BJ (cell line): ENCODE data around the gene EIF3A. TPM values are rescaled to one million over a fixed set of nuclear protein-coding genes. Genes with fewer than 3 reads are reported as not detected.

Experiments
- CTCF ChIA-PET: fragments of 350-600 bp; formaldehyde crosslinking; extraction: SDS; loops from one replicate; lab custom pipeline; 2021; ENCODE audit warnings: antibody characterized with exemption, inconsistent platforms; lab: Yijun Ruan, JAX
- POLR2A ChIA-PET: fragments of 300-600 bp; sonication (Branson Sonifier 250); formaldehyde crosslinking; extraction: SDS; loops from one replicate; lab custom pipeline; 2021; ENCODE audit warnings: antibody characterized with exemption; lab: Charles Lee
- DNase-seq: peaks from one replicate; pipeline ENCODE4 v3.0.0-alpha.2; 2011; ENCODE audit warnings: low read depth
- H3K27me3 ChIP-seq: 2 replicates; pipeline ENCODE4 v1.6.0; 2011; ENCODE audit warnings: low read length; ENCODE audit not compliant: control insufficient read depth, insufficient read depth
- H3K36me3 ChIP-seq: 2 replicates; pipeline ENCODE4 v1.5.1; 2011; ENCODE audit warnings: low read length; ENCODE audit not compliant: control insufficient read depth, insufficient read depth
- H3K4me3 ChIP-seq: 2 replicates; pipeline ENCODE4 v1.5.1; 2011; ENCODE audit warnings: low read depth, mild to moderate bottlenecking, control low read depth, low read length
- CTCF ChIP-seq: IDR thresholded peaks from 2 replicates; pipeline ENCODE4 v1.5.1; 2011; ENCODE audit warnings: low read depth, mild to moderate bottlenecking, control low read depth, inconsistent platforms, low read length, moderate library complexity; ENCODE audit not compliant: insufficient read depth
- polyA plus RNA-seq: library from polyadenylated mRNA; depleted of rRNA; stranded (reverse); fragments of >200 nt; gene quantifications from 2 replicates; pipeline ENCODE4 v1.2.3, GENCODE V29; 2011

EIF3A gene
- polyA plus RNA-seq, 1 experiment = 17.5 TPM

DNA sequence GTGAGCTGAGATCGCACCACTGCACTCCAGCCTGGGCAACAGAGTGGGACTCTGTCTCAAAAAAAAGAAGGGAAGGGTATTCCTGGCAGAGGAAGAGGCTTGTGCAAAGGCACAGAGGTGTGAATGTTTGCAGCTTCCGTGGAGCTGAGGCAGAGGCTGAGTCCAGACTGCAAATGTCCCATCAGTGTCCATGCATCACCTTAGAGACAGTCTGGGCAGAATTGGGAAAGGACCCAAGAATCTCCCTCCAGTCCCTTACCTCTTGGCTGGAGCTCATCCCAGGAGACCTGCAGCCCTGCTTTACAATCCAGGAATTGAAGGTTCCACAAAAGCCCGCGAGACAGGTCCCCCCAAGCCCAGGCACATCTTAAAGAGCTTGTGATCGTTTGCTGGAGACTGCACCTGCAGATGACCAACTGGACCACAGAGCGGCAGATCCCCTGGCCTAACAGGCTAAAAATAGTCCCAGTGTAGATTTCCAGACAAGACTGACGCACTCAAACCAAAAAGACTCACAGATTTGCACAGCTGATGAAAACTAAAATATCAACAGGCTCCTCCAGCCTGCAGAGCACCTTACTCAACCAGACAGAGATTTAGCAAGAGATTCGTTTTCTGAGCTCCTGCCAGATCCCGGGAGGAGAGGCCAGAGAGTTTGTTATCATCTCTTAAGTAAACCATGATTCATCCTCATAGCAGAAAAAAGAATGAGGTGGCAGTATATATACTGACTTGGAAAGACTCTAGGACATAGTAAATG, 74.0 kb downstream of the EIF3A start:
- POLR2A ChIA-PET = interaction anchor here (0.5 to 0.6 kb wide), 3 partner anchors 10 to 11 kb away, joined by 3 to 17 read pairs (median 7); no protein-coding TSS in a partner anchor
- TF ChIP-seq CTCF = peak; percentile 17; the same call in 1 of the 2 replicates
- CTCF ChIA-PET = interaction anchor here (0.6 to 1.3 kb wide), 5 partner anchors 12 to 78 kb away, joined by 3 to 5 read pairs (median 3); no protein-coding TSS in a partner anchor

GRCh38 chr10:119005362-119006043, 75.1 kb downstream of the EIF3A start:
- no peak for TF ChIP-seq CTCF
- CTCF ChIA-PET = no interaction called here
- Histone ChIP-seq H3K36me3 (no peaks in the 10 kb centered on the region), H3K4me3 (no peak overlapping the region), H3K27me3 (peaks cover 17% of the 10 kb centered on the region)
- no peak for DNase-seq
- POLR2A ChIA-PET = no interaction called here

More for the DNA sequence above, 74.0 kb downstream of the EIF3A start:
- no peak overlapping the region for H3K4me3 ChIP-seq
- peaks cover 15% of the 10 kb centered on the region for H3K27me3 ChIP-seq
- H3K36me3 ChIP-seq = no peaks in the 10 kb centered on the region
- DNase-seq = peak; percentile 94

GRCh38 chr10:119003572-119004289, 76.9 kb downstream of the EIF3A start:
- DNase-seq = no peak
- ChIA-PET CTCF (interaction anchor here (0.8 kb wide), 1 partner anchor 8 kb away, joined by 3 read pairs; no protein-coding TSS in a partner anchor), POLR2A (no interaction called here)
- Histone ChIP-seq H3K4me3 (no peak overlapping the region), H3K27me3 (peaks cover 16% of the 10 kb centered on the region), H3K36me3 (no peaks in the 10 kb centered on the region)
- TF ChIP-seq CTCF = no peak

DNA sequence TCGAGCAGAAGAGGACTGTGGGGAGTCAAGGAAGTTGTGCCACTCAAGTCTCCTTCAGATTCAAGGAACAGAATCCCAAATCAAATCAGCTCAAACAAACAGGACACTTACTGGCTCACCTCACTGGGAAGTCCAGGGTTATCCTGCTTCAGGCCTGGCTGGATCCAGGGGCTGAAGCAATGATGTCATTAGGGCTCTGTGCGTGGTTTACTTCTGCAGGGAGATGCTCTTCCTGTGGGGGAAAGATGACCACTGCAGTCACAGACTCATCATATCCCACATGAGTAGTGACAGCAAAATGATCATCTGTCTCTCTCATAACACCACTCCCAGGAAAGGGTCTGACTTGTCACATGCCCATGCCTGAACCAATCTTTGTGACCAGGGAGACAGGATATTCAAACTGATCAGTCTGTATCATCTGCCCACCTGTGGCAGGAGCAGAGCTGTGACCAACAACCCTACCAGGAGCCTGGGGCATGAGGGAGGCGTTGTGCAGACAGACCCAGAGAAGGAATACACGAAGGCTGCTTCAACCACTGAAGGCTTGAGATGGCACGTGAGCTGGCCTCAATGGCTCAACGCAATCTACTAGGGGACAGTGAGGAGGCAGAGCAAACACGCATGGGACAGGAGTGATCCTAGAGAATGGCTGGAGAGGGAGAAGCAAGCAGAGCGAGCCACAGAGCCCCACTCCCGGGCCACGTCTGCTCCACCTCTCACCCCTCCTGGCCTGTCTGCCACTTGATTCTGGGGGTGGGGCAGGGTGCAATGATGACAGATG, 78.7 kb downstream of the EIF3A start:
- POLR2A ChIA-PET = no interaction called here

More for the DNA sequence above, 78.7 kb downstream of the EIF3A start:
- no peak for TF ChIP-seq CTCF
- DNase-seq = no peak
- no peak overlapping the region for H3K4me3 ChIP-seq
- H3K27me3 ChIP-seq = peaks cover 16% of the 10 kb centered on the region
- CTCF ChIA-PET = no interaction called here
- no peaks in the 10 kb centered on the region for H3K36me3 ChIP-seq
